Neural cell (in vitro differentiated cells): ENCODE data around the gene SUCO.

Experiments
- CTCF ChIP-seq: fragments of 450-650 bp; IDR thresholded peaks from 2 replicates; pipeline ENCODE4 v1.5.1; 2014; ENCODE audit warnings: antibody characterized with exemption, mild to moderate bottlenecking, moderate library complexity; ENCODE audit not compliant: poor library complexity, severe bottlenecking
- EZH2 ChIP-seq: fragments of 200-600, 300-800 bp; shearing (Covaris generic), sonication (generic); IDR thresholded peaks from 2 replicates; pipeline ENCODE4 v1.6.1; 2014; ENCODE audit warnings: antibody characterized with exemption, low read length, borderline replicate concordance, mild to moderate bottlenecking; ENCODE audit not compliant: insufficient read depth, poor library complexity, severe bottlenecking
- RAD21 ChIP-seq: fragments of 450-650 bp; conservative IDR thresholded peaks from 2 replicates; pipeline ENCODE4 v1.6.1; 2014; ENCODE audit warnings: antibody characterized with exemption, mild to moderate bottlenecking, moderate library complexity
- TAF1 ChIP-seq: IDR thresholded peaks from 2 replicates; pipeline ENCODE4 v1.6.1; 2012; ENCODE audit warnings: low read depth

- TF ChIP-seq CTCF = no peak
- no peak for TF ChIP-seq TAF1
- no peak for TF ChIP-seq RAD21
- no peak for TF ChIP-seq EZH2
Measured at GRCh38 chr1:172557270-172557669, 24.3 kb downstream of the SUCO start.
